Jurkat, Clone E6-1 (cell line): Measurements from ENCODE around the gene REN.

Experiments used
- DNase-seq: peaks from one replicate; pipeline ENCODE4 v3.0.0-alpha.2; 2011; ENCODE audit warnings: low read depth, low spot score
- H3K4me3 ChIP-seq: 2 replicates; pipeline ENCODE4 v1.5.1; 2011; ENCODE audit warnings: mild to moderate bottlenecking, low read length, control low read depth, moderate library complexity

Gene REN

DNA sequence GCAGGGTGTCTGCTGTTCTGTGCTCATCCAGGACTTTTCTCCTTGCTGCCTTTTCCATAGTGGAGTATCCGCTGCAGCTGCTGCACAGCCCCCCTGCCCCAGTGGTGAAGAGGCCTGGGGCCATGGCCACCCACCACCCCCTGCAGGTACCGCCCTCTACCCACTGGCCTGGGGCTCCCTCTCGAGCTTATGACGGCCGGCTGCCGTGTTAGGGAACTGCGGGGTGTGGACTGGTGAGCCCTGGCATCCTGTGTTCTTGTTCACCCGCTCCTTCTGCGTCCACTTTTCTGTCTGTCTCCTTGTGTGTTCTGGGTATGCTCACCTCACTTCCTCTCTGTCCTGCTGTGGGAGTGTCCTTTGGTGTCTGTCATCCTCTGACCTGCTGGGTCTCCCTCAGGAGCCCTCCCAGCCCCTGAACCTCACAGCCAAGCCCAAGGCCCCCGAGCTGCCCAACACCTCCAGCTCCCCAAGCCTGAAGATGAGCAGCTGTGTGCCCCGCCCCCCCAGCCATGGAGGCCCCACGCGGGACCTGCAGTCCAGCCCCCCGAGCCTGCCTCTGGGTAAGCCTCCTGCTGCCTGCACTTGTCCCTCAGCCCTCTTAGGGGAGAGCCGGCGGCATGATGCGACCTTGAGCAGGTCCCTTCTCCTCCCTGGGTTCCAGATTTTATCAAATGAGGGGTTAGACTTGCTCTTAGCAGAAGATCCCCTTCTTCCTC lies 44.1 kb downstream of the REN start:
- no peak overlapping the region for H3K4me3 ChIP-seq
- DNase-seq = no peak

DNA sequence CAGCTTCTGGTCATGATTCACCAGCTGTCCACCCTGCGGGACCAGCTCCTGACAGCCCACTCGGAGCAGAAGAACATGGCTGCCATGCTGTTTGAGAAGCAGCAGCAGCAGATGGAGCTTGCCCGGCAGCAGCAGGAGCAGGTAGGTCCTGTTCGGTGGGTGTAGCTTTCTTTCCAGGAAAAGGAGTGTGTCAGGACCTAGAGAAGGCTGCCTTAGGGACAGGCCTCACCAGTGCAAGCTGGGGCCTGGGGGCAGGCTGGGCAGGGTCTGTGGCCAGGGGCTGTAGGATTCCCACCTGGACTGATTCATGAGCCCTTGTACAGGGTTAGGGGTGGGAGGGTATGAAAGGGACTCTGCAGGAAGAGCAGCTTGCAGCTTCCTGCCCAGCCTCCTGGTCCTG lies 49.6 kb downstream of the REN start:
- no peak for DNase-seq

DNA sequence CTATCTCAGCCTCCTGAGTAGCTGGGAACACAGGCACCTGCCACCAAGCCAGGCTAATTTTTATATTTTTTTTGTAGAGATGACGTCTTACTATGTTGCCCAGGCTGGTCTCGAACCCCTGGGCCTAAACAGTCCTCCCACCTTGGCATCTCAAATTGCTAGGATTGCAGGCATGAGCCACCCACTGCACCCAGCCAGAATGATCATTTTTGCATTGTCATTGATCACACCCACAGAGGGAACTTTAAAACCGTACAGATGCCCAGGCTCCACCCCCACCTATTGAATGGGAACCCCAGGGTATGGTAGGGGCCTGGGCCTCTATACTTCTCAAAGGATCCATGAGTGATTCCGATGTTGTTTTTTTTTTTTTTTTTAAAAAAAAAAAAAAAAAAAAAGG lies 51.0 kb downstream of the REN start:
- no peak overlapping the region for H3K4me3 ChIP-seq

More for the DNA sequence above, 49.6 kb downstream of the REN start:
- no peak overlapping the region for H3K4me3 ChIP-seq

DNA sequence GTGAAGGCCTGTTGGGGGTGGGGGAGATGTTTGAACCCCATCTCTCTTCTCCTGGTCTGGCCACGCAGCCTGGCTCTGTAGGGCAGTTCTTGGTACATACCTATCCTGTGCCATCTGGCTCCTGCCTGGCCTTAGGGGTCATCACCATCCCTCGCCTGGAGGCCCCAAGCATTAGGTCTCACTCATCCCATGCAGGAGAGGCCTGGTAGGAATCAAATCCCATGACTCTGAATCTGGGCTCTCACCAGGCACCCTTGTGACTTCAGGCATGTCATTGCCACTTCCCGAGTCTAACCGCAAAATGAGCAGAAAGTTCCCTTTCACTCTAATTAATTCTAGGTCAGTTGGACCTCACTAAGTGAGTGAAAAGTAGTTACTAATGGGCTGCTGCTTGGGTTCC lies 51.5 kb downstream of the REN start:
- no peak overlapping the region for H3K4me3 ChIP-seq
- no peak for DNase-seq

More for the DNA sequence above, 51.0 kb downstream of the REN start:
- DNase-seq = no peak

DNA sequence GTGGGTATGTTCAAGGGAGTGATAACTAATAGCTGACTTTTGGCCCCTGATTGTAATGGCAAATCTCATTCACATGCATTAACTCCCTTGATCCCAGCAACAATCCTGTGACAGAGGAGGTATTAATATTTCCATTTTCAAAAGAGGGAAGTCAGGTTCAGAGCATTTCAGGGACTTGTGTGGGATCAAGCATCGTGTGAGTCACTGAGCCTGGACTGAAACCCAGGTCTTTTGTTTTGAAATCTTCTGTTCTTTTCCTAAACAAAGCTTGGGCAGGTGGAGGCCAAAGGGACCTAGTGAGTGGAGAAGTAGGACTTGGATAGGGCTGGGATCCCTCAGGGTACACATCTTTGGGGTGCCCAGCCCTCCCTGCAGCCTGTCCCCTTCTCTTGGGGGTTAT lies 52.2 kb downstream of the REN start:
- H3K4me3 ChIP-seq = no peak overlapping the region
- no peak for DNase-seq

DNA sequence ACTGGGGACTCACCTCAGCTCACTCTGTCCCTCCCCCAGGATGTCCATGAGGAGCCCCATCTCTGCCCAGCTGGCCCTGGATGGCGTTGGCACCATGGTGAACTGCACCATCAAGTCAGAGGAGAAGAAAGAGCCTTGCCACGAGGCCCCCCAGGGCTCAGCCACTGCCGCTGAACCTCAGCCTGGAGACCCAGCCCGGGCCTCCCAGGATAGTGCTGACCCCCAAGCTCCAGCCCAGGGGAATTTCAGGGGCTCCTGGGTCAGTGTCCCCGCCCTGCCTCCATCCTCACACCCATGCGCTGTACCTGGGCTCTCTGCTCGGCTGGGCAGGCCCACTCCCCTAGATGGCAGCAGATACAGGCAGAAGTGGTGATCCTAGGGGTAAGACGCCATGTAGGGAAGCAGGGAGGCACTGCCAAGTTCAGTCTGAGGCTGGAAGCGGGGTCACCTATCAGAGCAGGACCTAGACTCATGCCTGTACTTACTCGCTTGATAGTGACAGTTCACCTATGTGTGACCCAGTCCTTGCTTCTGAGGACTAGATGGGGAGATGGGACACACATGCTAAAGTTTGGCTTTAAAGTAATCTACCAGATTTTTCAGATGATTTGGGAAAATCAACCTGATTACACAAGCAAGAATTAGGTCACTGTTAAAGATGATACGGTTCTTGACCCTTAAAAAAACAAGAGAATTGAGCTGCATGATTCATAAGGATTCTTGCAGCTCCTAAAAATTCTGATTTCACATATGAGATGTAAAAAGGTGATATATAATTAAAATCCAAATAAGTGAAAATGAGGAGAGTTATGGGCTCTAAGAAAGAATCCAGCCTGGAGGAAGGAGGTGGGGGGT lies 53.0 kb downstream of the REN start:
- no peak for DNase-seq
- no peak overlapping the region for H3K4me3 ChIP-seq

DNA sequence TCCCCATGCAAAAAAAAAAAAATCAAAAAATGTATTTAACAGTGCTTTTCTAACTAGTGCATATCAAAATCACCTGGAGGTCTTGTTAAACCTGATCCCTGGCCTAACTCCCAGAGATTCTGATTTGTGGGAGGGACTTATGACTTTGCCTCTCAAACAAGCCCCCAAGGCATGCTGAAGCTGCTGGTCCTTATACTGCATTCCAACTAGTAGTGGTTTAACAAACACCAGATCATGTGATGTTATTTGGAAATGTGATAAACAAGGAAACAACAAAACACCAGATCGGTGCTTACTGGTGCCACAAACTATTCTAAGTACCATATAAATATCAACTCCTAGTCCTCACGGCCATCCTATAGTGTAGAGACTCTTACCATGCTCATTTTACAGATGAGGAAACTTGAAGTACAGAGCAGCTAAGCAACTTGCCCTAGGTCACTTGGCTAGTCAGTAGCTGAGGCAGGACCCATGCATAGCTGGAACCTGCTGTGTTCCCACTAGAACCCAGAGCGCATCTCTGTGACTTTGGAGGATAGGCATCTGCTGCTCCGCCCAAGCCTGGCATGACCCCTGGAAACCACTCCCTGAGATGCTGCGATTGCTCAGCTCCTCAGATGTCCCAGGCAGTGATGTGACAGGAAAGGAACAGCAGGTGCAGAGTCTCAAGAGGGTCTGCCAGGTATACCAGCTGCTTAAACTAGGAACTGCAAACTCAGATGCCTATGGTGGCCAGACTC lies 55.1 kb downstream of the REN start:
- DNase-seq = no peak
- no peak overlapping the region for H3K4me3 ChIP-seq

DNA sequence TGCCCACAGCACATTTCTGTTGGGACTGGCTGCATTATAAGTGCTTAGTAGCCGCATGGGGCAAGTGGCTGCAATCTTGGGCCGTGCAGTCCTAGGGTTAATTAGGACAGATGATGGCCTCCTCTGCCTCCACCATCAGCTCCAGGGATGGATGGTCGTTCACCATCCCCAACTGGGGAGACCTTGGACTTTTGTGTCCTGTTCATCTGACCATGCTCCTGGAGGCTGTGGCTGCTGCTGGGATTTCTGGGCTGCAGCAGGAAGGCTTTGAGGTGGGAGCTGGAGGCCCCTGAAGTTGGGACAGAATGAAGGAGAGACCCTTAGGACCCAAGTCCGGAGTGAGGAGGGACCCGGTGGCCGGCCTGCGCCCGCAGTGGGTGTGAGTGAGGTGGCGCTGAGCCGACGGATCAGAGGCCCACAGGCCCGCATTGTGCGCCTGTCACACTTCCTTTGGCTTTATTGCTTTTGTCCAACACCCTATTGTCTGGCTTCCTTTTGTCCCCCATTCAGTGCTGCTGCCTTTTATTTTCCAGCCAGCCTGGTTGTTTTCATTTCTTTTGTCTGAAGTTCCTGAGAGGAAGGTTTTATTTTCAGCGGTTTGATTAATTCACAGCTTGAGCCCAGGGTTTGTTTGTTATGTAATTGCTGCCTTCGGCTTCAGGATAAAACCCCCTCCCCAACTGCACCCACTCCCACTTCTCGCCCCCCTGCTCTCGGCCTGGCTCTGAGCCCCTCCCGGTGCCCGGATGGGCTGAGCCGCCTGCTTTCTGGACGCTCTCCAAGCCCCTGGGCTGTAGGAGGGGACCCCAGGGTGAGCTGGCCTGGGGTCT lies 57.6 kb downstream of the REN start:
- no peak for DNase-seq

DNA sequence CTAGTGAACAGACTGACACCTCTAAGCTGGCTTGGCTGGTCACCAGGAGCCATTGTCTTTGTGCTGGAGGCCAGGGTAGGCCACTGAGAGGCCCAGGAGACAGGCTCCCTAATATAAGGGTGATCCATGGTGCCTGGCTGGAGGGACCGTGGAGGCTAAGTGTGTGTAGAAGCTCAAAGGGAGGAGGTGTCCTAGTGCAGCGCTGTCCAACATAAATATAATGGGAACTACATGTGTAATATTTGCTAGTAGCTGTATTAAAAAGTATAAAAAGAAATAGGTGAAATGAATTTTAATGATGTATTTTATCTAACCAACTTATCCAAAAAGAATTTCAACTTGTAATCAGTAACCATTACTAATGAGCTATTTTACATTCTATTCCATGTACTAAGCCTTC lies 58.2 kb downstream of the REN start:
- no peak overlapping the region for H3K4me3 ChIP-seq
- no peak for DNase-seq

More for the DNA sequence above, 57.6 kb downstream of the REN start:
- H3K4me3 ChIP-seq = no peak overlapping the region

DNA sequence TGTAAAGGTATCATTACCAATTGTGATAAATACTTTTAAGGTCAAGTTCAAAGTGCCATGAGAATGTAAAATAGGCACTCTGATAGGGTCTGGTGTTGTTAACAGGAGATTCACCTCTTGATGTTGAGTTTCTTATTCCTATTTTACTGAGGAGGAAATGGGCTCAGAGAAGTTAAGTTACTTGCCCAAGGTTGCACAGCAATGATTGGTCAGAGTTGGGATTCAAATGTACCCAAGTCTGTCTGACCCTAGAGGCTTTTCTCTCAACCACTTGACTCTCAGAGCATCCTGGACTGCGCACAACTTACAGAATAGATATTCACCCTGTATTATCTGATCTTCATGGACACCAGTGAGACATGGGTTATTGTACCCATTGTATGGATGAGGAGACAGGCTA lies 59.3 kb downstream of the REN start:
- H3K4me3 ChIP-seq = no peak overlapping the region
- no peak for DNase-seq

DNA sequence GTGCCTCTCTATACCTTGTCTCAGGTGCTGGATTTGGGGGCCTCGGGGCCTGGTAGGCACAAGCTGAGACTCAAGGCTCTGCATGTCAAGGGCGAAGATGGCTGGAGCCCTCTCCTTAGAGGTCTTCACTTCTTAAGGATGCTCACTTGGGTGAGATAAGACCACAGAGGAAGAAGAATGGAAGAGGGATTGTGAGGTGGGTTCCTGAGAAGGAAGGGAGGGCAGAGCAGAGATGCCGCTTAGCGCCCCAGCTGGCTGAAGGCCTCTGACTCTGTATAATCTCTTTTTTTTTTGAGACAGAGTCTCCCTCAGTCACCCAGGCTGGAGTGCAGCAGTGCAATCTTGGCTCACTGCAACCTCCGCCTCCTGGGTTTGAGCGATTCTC lies 61.0 kb downstream of the REN start:
- no peak for DNase-seq
- H3K4me3 ChIP-seq = no peak overlapping the region
